ENCODE measurements around the gene CD6. TPM values are rescaled to one million over a fixed set of nuclear protein-coding genes. Genes with fewer than 3 reads are reported as not detected.

CD6 gene
- polyA plus RNA-seq (0.03 TPM in 3 replicates), polyA minus RNA-seq (not detected in 3 replicates)
- polyA plus RNA-seq (2011; ENCODE audit: low read depth) = not detected
- polyA plus RNA-seq (2011; cell fraction: cytosol; rRNA removed) = 0.06 TPM in 1 of 2 replicates, not detected in the other
- polyA plus RNA-seq (2011; cell fraction: nucleus; rRNA removed) = 0.04 TPM in 1 of 2 replicates, not detected in the other
- polyA plus RNA-seq (2012; ENCODE audit: low replicate concordance) = not detected in 2 replicates
- not detected for polyA minus RNA-seq (2011; cell fraction: cytosol; rRNA and poly(A)+ RNA removed)
- polyA minus RNA-seq (2011; cell fraction: nucleus; rRNA and poly(A)+ RNA removed) = not detected in 2 replicates

DNA sequence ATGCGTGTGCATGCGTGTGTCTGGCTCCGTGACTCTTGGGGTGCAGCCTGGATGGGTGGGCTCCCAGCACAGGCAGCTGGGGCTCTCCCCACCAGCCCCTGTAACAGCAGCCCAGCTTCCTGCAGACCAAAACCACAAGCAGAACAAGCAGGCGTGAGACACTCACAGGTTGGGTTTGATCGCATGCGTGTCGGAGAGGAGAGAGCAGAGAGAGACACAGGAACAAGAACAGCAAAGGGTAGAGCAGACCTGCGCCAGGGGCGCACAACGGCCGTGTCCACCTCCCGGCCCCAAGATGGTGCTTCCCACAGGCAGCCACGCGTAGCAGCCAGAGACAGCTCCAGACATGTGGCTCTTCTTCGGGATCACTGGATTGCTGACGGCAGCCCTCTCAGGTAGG is at the start of gene CD6:
CD6 (plus strand) TSS at position 161 of the 400 bp plus-strand sequence; CDS start at position 347, 186 bp downstream.
- no peak within 1 kb of the TSS for H3K4me3 ChIP-seq (ENCODE audit: control insufficient read depth in 2 of 3, extremely low read depth in 1 of 3, insufficient read depth in 2 of 3, low read depth in 1 of 3, low read length in 3 of 3)
- dilution Hi-C loops (cut with MboI; ENCODE audit: extremely low pct_ligation_motif_present, low sequenced_read_pairs) = no loop called here
- H4K20me1 ChIP-seq (ENCODE audit: control insufficient read depth, extremely low read depth, insufficient read depth, low read length) = no peaks in the 10 kb centered on the region
- no peaks in the 10 kb centered on the region for H3K36me3 ChIP-seq (ENCODE audit: control insufficient read depth in 2 of 2, extremely low read depth in 1 of 2, insufficient read depth in 2 of 2, low read length in 2 of 2)
- no peak within 1 kb of the TSS for H3K9ac ChIP-seq (ENCODE audit: control insufficient read depth, extremely low read depth, insufficient read depth, low read length)
- TF ChIP-seq EZH2 (IDR thresholded peaks at IDR 0.05; ENCODE audit: low read length) = no peak
- TF ChIP-seq, protein P1, sequence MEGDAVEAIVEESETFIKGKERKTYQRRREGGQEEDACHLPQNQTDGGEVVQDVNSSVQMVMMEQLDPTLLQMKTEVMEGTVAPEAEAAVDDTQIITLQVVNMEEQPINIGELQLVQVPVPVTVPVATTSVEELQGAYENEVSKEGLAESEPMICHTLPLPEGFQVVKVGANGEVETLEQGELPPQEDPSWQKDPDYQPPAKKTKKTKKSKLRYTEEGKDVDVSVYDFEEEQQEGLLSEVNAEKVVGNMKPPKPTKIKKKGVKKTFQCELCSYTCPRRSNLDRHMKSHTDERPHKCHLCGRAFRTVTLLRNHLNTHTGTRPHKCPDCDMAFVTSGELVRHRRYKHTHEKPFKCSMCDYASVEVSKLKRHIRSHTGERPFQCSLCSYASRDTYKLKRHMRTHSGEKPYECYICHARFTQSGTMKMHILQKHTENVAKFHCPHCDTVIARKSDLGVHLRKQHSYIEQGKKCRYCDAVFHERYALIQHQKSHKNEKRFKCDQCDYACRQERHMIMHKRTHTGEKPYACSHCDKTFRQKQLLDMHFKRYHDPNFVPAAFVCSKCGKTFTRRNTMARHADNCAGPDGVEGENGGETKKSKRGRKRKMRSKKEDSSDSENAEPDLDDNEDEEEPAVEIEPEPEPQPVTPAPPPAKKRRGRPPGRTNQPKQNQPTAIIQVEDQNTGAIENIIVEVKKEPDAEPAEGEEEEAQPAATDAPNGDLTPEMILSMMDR (optimal IDR thresholded peaks at IDR 0.05 in 1 of 3, IDR thresholded peaks at IDR 0.05 in 1 of 3, conservative IDR thresholded peaks at IDR 0.05 in 1 of 3; ENCODE audit: extremely low read depth in 1 of 3, insufficient read depth in 2 of 3, low read length in 3 of 3) = no peak
- FAIRE-seq (no peak), DNase-seq (ENCODE audit: low read depth, low spot score) (no peak)
- no peaks in the 10 kb centered on the region for H3K79me2 ChIP-seq (ENCODE audit: control insufficient read depth, insufficient read depth, low read length)
- H3K9me3 ChIP-seq (ENCODE audit: control insufficient read depth, low read depth, low read length) = no peaks in the 10 kb centered on the region
- H3K27ac ChIP-seq (ENCODE audit: control insufficient read depth, insufficient read depth, low read length) = no peak within 1 kb of the TSS
- H2AFZ ChIP-seq (ENCODE audit: control insufficient read depth, low read length) = no peak within 1 kb of the TSS
- H3K27me3 ChIP-seq (ENCODE audit: control insufficient read depth, extremely low read depth, insufficient read depth, low read length) = no peaks in the 10 kb centered on the region
- no peaks in the 10 kb centered on the region for H3K4me1 ChIP-seq (ENCODE audit: control insufficient read depth, extremely low read depth, insufficient read depth, low read length)
- no peaks in the 10 kb centered on the region for H3K9me1 ChIP-seq (ENCODE audit: control insufficient read depth, extremely low read depth, insufficient read depth, low read length)
- no peak within 1 kb of the TSS for H3K4me2 ChIP-seq (ENCODE audit: control insufficient read depth, extremely low read depth, insufficient read depth, low read depth, low read length)

DNA sequence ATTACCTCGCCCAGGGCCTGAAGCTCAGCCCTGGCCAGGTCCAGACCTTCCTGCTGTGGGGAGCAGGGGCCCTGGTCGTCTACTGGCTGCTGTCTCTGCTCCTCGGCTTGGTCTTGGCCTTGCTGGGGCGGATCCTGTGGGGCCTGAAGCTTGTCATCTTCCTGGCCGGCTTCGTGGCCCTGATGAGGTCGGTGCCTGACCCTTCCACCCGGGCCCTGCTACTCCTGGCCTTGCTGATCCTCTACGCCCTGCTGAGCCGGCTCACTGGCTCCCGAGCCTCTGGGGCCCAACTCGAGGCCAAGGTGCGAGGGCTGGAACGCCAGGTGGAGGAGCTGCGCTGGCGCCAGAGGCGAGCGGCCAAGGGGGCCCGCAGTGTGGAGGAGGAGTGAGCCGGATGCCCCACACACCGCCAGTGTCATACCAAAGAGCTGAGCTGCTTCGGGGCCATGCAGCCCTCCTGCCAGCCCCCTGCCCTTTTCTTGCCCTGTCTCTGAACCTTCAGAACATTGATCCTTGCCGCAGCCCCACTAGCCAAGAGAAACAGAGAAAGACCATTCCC is 49.6 kb upstream of the CD6 start:
- no peak overlapping the region for H3K4me2 ChIP-seq (ENCODE audit: control insufficient read depth, extremely low read depth, insufficient read depth, low read depth, low read length)
- DNase-seq (ENCODE audit: low read depth, low spot score) (no peak), FAIRE-seq (no peak)
- H2AFZ ChIP-seq (ENCODE audit: control insufficient read depth, low read length) = no peak overlapping the region
- no peaks in the 10 kb centered on the region for H3K9me3 ChIP-seq (ENCODE audit: control insufficient read depth, low read depth, low read length)
- peaks cover 47% of the 10 kb centered on the region for H3K4me1 ChIP-seq (ENCODE audit: control insufficient read depth, extremely low read depth, insufficient read depth, low read length)
- no peaks in the 10 kb centered on the region for H3K27me3 ChIP-seq (ENCODE audit: control insufficient read depth, extremely low read depth, insufficient read depth, low read length)
- TF ChIP-seq EZH2 (IDR thresholded peaks at IDR 0.05; ENCODE audit: low read length) = no peak
- TF ChIP-seq, protein P1 (optimal IDR thresholded peaks at IDR 0.05 in 1 of 3, IDR thresholded peaks at IDR 0.05 in 1 of 3, conservative IDR thresholded peaks at IDR 0.05 in 1 of 3; ENCODE audit: extremely low read depth in 1 of 3, insufficient read depth in 2 of 3, low read length in 3 of 3) = no peak
- dilution Hi-C loops (cut with MboI; ENCODE audit: extremely low pct_ligation_motif_present, low sequenced_read_pairs) = no loop called here
- peaks cover 19% of the 10 kb centered on the region in 2 experiments for H3K36me3 ChIP-seq (ENCODE audit: control insufficient read depth in 2 of 2, extremely low read depth in 1 of 2, insufficient read depth in 2 of 2, low read length in 2 of 2)
- peaks cover 2% of the 10 kb centered on the region for H3K9me1 ChIP-seq (ENCODE audit: control insufficient read depth, extremely low read depth, insufficient read depth, low read length)
- H3K27ac ChIP-seq (ENCODE audit: control insufficient read depth, insufficient read depth, low read length) = no peak overlapping the region
- no peak overlapping the region for H3K9ac ChIP-seq (ENCODE audit: control insufficient read depth, extremely low read depth, insufficient read depth, low read length)
- H3K79me2 ChIP-seq (ENCODE audit: control insufficient read depth, insufficient read depth, low read length) = peaks cover 18% of the 10 kb centered on the region
- H3K4me3 ChIP-seq (ENCODE audit: control insufficient read depth in 2 of 3, extremely low read depth in 1 of 3, insufficient read depth in 2 of 3, low read depth in 1 of 3, low read length in 3 of 3) = no peak overlapping the region
- H4K20me1 ChIP-seq (ENCODE audit: control insufficient read depth, extremely low read depth, insufficient read depth, low read length) = peaks cover 2% of the 10 kb centered on the region

Measured in keratinocyte (primary cell).